Measurements from ENCODE around the gene AUTS2.
A peak's percentile ranks its signal among the peaks of the same experiment; 100 is the strongest.

The AUTS2 gene

GRCh38 chr7:70694971-70695794 is 1096.9 kb downstream of the AUTS2 start:
- Histone ChIP-seq H3K9ac (ENCODE audit: low read depth, low read length, poor library complexity, severe bottlenecking) (peak overlapping the region; percentile 93), H3K79me2 (ENCODE audit: insufficient read depth, low read length) (peaks cover 55% of the 10 kb centered on the region), H3F3A (ENCODE audit: low read depth) (peaks cover 7% of the 10 kb centered on the region; the same call in 1 of the 2 replicates), H3K4me2 (ENCODE audit: low read depth, low read length, poor library complexity, severe bottlenecking) (peak overlapping the region; percentile 95), H3K9me2 (replicated peaks; ENCODE audit: low read depth, low read length) (no peaks in the 10 kb centered on the region), H3K4me3 (ENCODE audit: low read length, poor library complexity, severe bottlenecking) (peak overlapping the region; percentile 79), H4K20me1 (ENCODE audit: insufficient read depth, low read length, poor library complexity, severe bottlenecking) (peaks cover 53% of the 10 kb centered on the region), H2AFZ (ENCODE audit: low read length) (peak overlapping the region; percentile 74; the same call in 1 of the 2 replicates), H3K4me1 (ENCODE audit: insufficient read depth, low read length, poor library complexity, severe bottlenecking) (peaks cover 50% of the 10 kb centered on the region), H3K9me3 (ENCODE audit: insufficient read depth, low read depth, low read length) (no peaks in the 10 kb centered on the region), H3K27me3 (ENCODE audit: insufficient read depth, low read length, poor library complexity, severe bottlenecking) (peaks cover 5% of the 10 kb centered on the region), H3K36me3 (ENCODE audit: insufficient read depth, low read length) (peaks cover 5% of the 10 kb centered on the region; the same call in 1 of the 2 replicates)
- TF ChIP-seq EZH2phosphoT487 (IDR thresholded peaks at IDR 0.05; ENCODE audit: borderline replicate concordance) (no peak), CTCF (conservative IDR thresholded peaks at IDR 0.05; ENCODE audit: low read length) (no peak)

GRCh38 chr7:70695795-70696083 is 1097.5 kb downstream of the AUTS2 start:
- peak overlapping the region; percentile 79 for H3K4me3 ChIP-seq (ENCODE audit: low read length, poor library complexity, severe bottlenecking)
- peaks cover 61% of the 10 kb centered on the region for H3K79me2 ChIP-seq (ENCODE audit: insufficient read depth, low read length)
- peaks cover 7% of the 10 kb centered on the region; the same call in 1 of the 2 replicates for H3F3A ChIP-seq (ENCODE audit: low read depth)
- H3K9me3 ChIP-seq (ENCODE audit: insufficient read depth, low read depth, low read length), result no peaks in the 10 kb centered on the region
- TF ChIP-seq EZH2phosphoT487 (IDR thresholded peaks at IDR 0.05; ENCODE audit: borderline replicate concordance) (no peak), CTCF (conservative IDR thresholded peaks at IDR 0.05; ENCODE audit: low read length) (no peak)
- H3K4me1 ChIP-seq (ENCODE audit: insufficient read depth, low read length, poor library complexity, severe bottlenecking), result peaks cover 56% of the 10 kb centered on the region
- H3K9ac ChIP-seq (ENCODE audit: low read depth, low read length, poor library complexity, severe bottlenecking), result peak overlapping the region; percentile 93
- peak overlapping the region; percentile 95 for H3K4me2 ChIP-seq (ENCODE audit: low read depth, low read length, poor library complexity, severe bottlenecking)
- peaks cover 5% of the 10 kb centered on the region for H3K27me3 ChIP-seq (ENCODE audit: insufficient read depth, low read length, poor library complexity, severe bottlenecking)
- H3K36me3 ChIP-seq (ENCODE audit: insufficient read depth, low read length), result peaks cover 5% of the 10 kb centered on the region; the same call in 1 of the 2 replicates
- H4K20me1 ChIP-seq (ENCODE audit: insufficient read depth, low read length, poor library complexity, severe bottlenecking), result peaks cover 58% of the 10 kb centered on the region
- H2AFZ ChIP-seq (ENCODE audit: low read length), result no peak overlapping the region
- no peaks in the 10 kb centered on the region for H3K9me2 ChIP-seq (replicated peaks; ENCODE audit: low read depth, low read length)

- H3K27me3 ChIP-seq (ENCODE audit: insufficient read depth, low read length, poor library complexity, severe bottlenecking), result peaks cover 5% of the 10 kb centered on the region
- H3K9ac ChIP-seq (ENCODE audit: low read depth, low read length, poor library complexity, severe bottlenecking), result peak overlapping the region; percentile 93
- peaks cover 63% of the 10 kb centered on the region for H4K20me1 ChIP-seq (ENCODE audit: insufficient read depth, low read length, poor library complexity, severe bottlenecking)
- H3K79me2 ChIP-seq (ENCODE audit: insufficient read depth, low read length), result peaks cover 66% of the 10 kb centered on the region
- no peaks in the 10 kb centered on the region for H3K9me2 ChIP-seq (replicated peaks; ENCODE audit: low read depth, low read length)
- H3K4me1 ChIP-seq (ENCODE audit: insufficient read depth, low read length, poor library complexity, severe bottlenecking), result peaks cover 61% of the 10 kb centered on the region
- peak overlapping the region; percentile 95 for H3K4me2 ChIP-seq (ENCODE audit: low read depth, low read length, poor library complexity, severe bottlenecking)
- H3K9me3 ChIP-seq (ENCODE audit: insufficient read depth, low read depth, low read length), result no peaks in the 10 kb centered on the region
- TF ChIP-seq EZH2phosphoT487 (IDR thresholded peaks at IDR 0.05; ENCODE audit: borderline replicate concordance) (no peak), CTCF (conservative IDR thresholded peaks at IDR 0.05; ENCODE audit: low read length) (no peak)
- H2AFZ ChIP-seq (ENCODE audit: low read length), result no peak overlapping the region
- H3K36me3 ChIP-seq (ENCODE audit: insufficient read depth, low read length), result peaks cover 5% of the 10 kb centered on the region; the same call in 1 of the 2 replicates
- peak overlapping the region; percentile 79 for H3K4me3 ChIP-seq (ENCODE audit: low read length, poor library complexity, severe bottlenecking)
- H3F3A ChIP-seq (ENCODE audit: low read depth), result peaks cover 7% of the 10 kb centered on the region; the same call in 1 of the 2 replicates
These were observed 1098.0 kb downstream of the AUTS2 start for GRCh38 chr7:70696201-70696754.
